GM12878 (cell line): ENCODE results near the gene AIF1L.

Experiments used
- CEBPB ChIP-seq, 2 experiments: fragments of 150-350 bp in 1 of 2; IDR thresholded peaks; 2 replicates each; pipeline ENCODE4 v1.6.1; 2012 to 2014; ENCODE audit warnings: low read depth in 2 of 2, low read length in 2 of 2, borderline replicate concordance in 1 of 2, inconsistent platforms in 1 of 2
- HDAC2 ChIP-seq: fragments of 200-600 bp; sonication (generic); IDR thresholded peaks from 2 replicates; pipeline ENCODE4 v1.6.1; 2017
- NR2F1 ChIP-seq: fragments of 450-650 bp; conservative IDR thresholded peaks from 2 replicates; pipeline ENCODE4 v1.6.1; 2017; ENCODE audit warnings: mild to moderate bottlenecking
- POLR2A ChIP-seq: IDR thresholded peaks from 2 replicates; pipeline ENCODE4 v1.6.1; 2011; ENCODE audit warnings: low read depth, mild to moderate bottlenecking, low read length
- RAD51 ChIP-seq: fragments of 450-650 bp; IDR thresholded peaks from 2 replicates; pipeline ENCODE4 v1.6.1; 2016; ENCODE audit warnings: moderate library complexity, mild to moderate bottlenecking, inconsistent platforms
- SMAD1 ChIP-seq: fragments of 450-650 bp; IDR thresholded peaks from 2 replicates; pipeline ENCODE4 v1.6.1; 2018; ENCODE audit warnings: mild to moderate bottlenecking, low read depth; ENCODE audit not compliant: partially characterized antibody
- ZZZ3 ChIP-seq: IDR thresholded peaks from 2 replicates; pipeline ENCODE4 v1.6.1; 2011; ENCODE audit warnings: low read depth; ENCODE audit not compliant: control insufficient read depth, insufficient read length
- TF ChIP-seq, protein P1 (sequence below): fragments of 450-650 bp; IDR thresholded peaks from 2 replicates; pipeline ENCODE4 v1.6.1; 2017; ENCODE audit warnings: mild to moderate bottlenecking
- TF ChIP-seq, protein P2 (sequence below), 3 experiments: IDR thresholded peaks in 2 of 3; conservative IDR thresholded peaks in 1 of 3; 2 replicates each; pipeline ENCODE4 v1.5.1; 2011; ENCODE audit warnings: low read depth in 3 of 3, low read length in 3 of 3, mild to moderate bottlenecking in 3 of 3, control low read depth in 2 of 3, moderate library complexity in 2 of 3, inconsistent platforms in 1 of 3, mixed read lengths in 1 of 3; ENCODE audit not compliant: control insufficient read depth in 2 of 3, insufficient read depth in 1 of 3; ENCODE audit errors: extremely low read depth in 1 of 3
- TF ChIP-seq, protein P3 (sequence below): fragments of 450-650 bp; IDR thresholded peaks from 2 replicates; pipeline ENCODE4 v1.6.1; 2018; ENCODE audit warnings: borderline replicate concordance, mild to moderate bottlenecking; ENCODE audit not compliant: partially characterized antibody

DNA sequence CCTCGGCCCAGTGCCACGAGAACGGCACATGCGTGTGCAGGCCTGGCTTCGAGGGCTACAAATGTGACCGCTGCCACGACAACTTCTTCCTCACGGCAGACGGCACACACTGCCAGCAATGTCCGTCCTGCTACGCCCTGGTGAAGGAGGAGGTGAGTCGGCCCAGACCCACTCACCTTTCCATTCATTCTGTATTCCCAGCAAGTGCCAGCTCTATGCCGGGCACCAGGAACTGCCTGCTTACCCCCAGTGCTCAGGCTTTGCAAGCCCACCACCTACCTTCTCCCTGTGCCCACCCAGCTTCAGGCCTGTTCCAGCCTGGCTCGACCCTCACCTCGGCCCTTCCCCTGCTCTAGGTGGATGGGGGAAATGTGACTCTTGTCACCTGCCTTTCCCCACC, 26.6 kb upstream of the AIF1L start:
- TF ChIP-seq NR2F1 (no peak), HDAC2 (no peak), CEBPB (IDR thresholded peaks at IDR 0.05; ENCODE audit: borderline replicate concordance in 1 of 2, low read depth in 2 of 2, low read length in 2 of 2) (no peak), SMAD1 (no peak), POLR2A (no peak), ZZZ3 (no peak), RAD51 (no peak)
- TF ChIP-seq, protein P1, sequence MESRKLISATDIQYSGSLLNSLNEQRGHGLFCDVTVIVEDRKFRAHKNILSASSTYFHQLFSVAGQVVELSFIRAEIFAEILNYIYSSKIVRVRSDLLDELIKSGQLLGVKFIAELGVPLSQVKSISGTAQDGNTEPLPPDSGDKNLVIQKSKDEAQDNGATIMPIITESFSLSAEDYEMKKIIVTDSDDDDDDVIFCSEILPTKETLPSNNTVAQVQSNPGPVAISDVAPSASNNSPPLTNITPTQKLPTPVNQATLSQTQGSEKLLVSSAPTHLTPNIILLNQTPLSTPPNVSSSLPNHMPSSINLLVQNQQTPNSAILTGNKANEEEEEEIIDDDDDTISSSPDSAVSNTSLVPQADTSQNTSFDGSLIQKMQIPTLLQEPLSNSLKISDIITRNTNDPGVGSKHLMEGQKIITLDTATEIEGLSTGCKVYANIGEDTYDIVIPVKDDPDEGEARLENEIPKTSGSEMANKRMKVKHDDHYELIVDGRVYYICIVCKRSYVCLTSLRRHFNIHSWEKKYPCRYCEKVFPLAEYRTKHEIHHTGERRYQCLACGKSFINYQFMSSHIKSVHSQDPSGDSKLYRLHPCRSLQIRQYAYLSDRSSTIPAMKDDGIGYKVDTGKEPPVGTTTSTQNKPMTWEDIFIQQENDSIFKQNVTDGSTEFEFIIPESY: no peak
- TF ChIP-seq, protein P2, sequence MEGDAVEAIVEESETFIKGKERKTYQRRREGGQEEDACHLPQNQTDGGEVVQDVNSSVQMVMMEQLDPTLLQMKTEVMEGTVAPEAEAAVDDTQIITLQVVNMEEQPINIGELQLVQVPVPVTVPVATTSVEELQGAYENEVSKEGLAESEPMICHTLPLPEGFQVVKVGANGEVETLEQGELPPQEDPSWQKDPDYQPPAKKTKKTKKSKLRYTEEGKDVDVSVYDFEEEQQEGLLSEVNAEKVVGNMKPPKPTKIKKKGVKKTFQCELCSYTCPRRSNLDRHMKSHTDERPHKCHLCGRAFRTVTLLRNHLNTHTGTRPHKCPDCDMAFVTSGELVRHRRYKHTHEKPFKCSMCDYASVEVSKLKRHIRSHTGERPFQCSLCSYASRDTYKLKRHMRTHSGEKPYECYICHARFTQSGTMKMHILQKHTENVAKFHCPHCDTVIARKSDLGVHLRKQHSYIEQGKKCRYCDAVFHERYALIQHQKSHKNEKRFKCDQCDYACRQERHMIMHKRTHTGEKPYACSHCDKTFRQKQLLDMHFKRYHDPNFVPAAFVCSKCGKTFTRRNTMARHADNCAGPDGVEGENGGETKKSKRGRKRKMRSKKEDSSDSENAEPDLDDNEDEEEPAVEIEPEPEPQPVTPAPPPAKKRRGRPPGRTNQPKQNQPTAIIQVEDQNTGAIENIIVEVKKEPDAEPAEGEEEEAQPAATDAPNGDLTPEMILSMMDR (IDR thresholded peaks at IDR 0.05 in 2 of 3, conservative IDR thresholded peaks at IDR 0.05 in 1 of 3; ENCODE audit: control insufficient read depth in 2 of 3, extremely low read depth in 1 of 3, insufficient read depth in 1 of 3, low read depth in 3 of 3, low read length in 3 of 3): no peak
- TF ChIP-seq, protein P3, sequence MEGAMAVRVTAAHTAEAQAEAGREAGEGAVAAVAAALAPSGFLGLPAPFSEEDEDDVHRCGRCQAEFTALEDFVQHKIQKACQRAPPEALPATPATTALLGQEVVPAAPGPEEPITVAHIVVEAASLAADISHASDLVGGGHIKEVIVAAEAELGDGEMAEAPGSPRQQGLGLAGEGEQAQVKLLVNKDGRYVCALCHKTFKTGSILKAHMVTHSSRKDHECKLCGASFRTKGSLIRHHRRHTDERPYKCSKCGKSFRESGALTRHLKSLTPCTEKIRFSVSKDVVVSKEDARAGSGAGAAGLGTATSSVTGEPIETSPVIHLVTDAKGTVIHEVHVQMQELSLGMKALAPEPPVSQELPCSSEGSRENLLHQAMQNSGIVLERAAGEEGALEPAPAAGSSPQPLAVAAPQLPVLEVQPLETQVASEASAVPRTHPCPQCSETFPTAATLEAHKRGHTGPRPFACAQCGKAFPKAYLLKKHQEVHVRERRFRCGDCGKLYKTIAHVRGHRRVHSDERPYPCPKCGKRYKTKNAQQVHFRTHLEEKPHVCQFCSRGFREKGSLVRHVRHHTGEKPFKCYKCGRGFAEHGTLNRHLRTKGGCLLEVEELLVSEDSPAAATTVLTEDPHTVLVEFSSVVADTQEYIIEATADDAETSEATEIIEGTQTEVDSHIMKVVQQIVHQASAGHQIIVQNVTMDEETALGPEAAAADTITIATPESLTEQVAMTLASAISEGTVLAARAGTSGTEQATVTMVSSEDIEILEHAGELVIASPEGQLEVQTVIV: no peak
